ENCODE results near the gene R3HDM2.

The R3HDM2 gene

GRCh38 chr12:57459750-57460467 lies 29.1 kb upstream of the R3HDM2 start, which contains the start of gene GLI1:
Gene GLI1, plus strand, starts transcription at chr12:57459785. Its CDS starts 3,907 bp downstream, at chr12:57463692.
- TF ChIP-seq CTCF (IDR thresholded peaks at IDR 0.05; ENCODE audit: low read length) = no peak
- TF ChIP-seq EZH2 (IDR thresholded peaks at IDR 0.05; ENCODE audit: borderline replicate concordance, low read length) = no peak
- Histone ChIP-seq H3K9me2 (ENCODE audit: low read depth, low read length) (no peaks in the 10 kb centered on the region), H3K9ac (ENCODE audit: low read length) (peak within 1 kb of the TSS; percentile 64), H3K36me3 (ENCODE audit: insufficient read depth, low read length) (no peaks in the 10 kb centered on the region), H3K27ac (ENCODE audit: low read depth, low read length, poor library complexity, severe bottlenecking) (peak within 1 kb of the TSS; percentile 65), H2AFZ (ENCODE audit: low read length) (peak within 1 kb of the TSS; percentile 21; the same call in 1 of the 2 replicates), H3K4me3 (ENCODE audit: low read depth, low read length, poor library complexity, severe bottlenecking) (peak within 1 kb of the TSS; percentile 67), H3K4me1 (ENCODE audit: insufficient read depth, low read length, severe bottlenecking) (peaks cover 36% of the 10 kb centered on the region), H3K79me2 (ENCODE audit: insufficient read depth, low read length) (no peaks in the 10 kb centered on the region), H4K20me1 (ENCODE audit: insufficient read depth, low read length) (no peaks in the 10 kb centered on the region), H3F3A (ENCODE audit: insufficient read depth, low read length) (no peaks in the 10 kb centered on the region), H3K4me2 (ENCODE audit: low read length) (peak within 1 kb of the TSS; percentile 92), H3K27me3 (ENCODE audit: insufficient read depth, low read length) (no peaks in the 10 kb centered on the region; the same call in 1 of the 2 replicates), H3K9me3 (ENCODE audit: low read length) (no peaks in the 10 kb centered on the region)

GRCh38 chr12:57459055-57459749 lies 28.4 kb upstream of the R3HDM2 start:
- Histone ChIP-seq H3K4me3 (ENCODE audit: low read depth, low read length, poor library complexity, severe bottlenecking) (peak overlapping the region; percentile 67), H3K79me2 (ENCODE audit: insufficient read depth, low read length) (no peaks in the 10 kb centered on the region), H3K36me3 (ENCODE audit: insufficient read depth, low read length) (no peaks in the 10 kb centered on the region), H2AFZ (ENCODE audit: low read length) (peak overlapping the region; percentile 21; the same call in 1 of the 2 replicates), H3K4me1 (ENCODE audit: insufficient read depth, low read length, severe bottlenecking) (peaks cover 36% of the 10 kb centered on the region), H3K9me2 (ENCODE audit: low read depth, low read length) (no peaks in the 10 kb centered on the region), H3K27ac (ENCODE audit: low read depth, low read length, poor library complexity, severe bottlenecking) (peak overlapping the region; percentile 65), H3F3A (ENCODE audit: insufficient read depth, low read length) (no peaks in the 10 kb centered on the region), H3K9me3 (ENCODE audit: low read length) (no peaks in the 10 kb centered on the region), H3K27me3 (ENCODE audit: insufficient read depth, low read length) (no peaks in the 10 kb centered on the region), H3K4me2 (ENCODE audit: low read length) (peak overlapping the region; percentile 92), H3K9ac (ENCODE audit: low read length) (peak overlapping the region; percentile 64), H4K20me1 (ENCODE audit: insufficient read depth, low read length) (no peaks in the 10 kb centered on the region)
- TF ChIP-seq EZH2 (IDR thresholded peaks at IDR 0.05; ENCODE audit: borderline replicate concordance, low read length) (no peak), CTCF (IDR thresholded peaks at IDR 0.05; ENCODE audit: low read length) (peak; percentile 97)

GRCh38 chr12:57458665-57459054 lies 27.8 kb upstream of the R3HDM2 start:
- H3K27me3 ChIP-seq (ENCODE audit: insufficient read depth, low read length) = no peaks in the 10 kb centered on the region
- no peaks in the 10 kb centered on the region for H3K36me3 ChIP-seq (ENCODE audit: insufficient read depth, low read length)
- H3K4me3 ChIP-seq (ENCODE audit: low read depth, low read length, poor library complexity, severe bottlenecking) = peak overlapping the region; percentile 67
- peak overlapping the region; percentile 65 for H3K27ac ChIP-seq (ENCODE audit: low read depth, low read length, poor library complexity, severe bottlenecking)
- H3K9ac ChIP-seq (ENCODE audit: low read length) = peak overlapping the region; percentile 64; the same call in 1 of the 2 replicates
- no peaks in the 10 kb centered on the region for H3K9me3 ChIP-seq (ENCODE audit: low read length)
- no peaks in the 10 kb centered on the region for H3F3A ChIP-seq (ENCODE audit: insufficient read depth, low read length)
- no peak overlapping the region for H2AFZ ChIP-seq (ENCODE audit: low read length)
- TF ChIP-seq EZH2 (IDR thresholded peaks at IDR 0.05; ENCODE audit: borderline replicate concordance, low read length) (no peak), CTCF (IDR thresholded peaks at IDR 0.05; ENCODE audit: low read length) (no peak)
- no peaks in the 10 kb centered on the region for H3K9me2 ChIP-seq (ENCODE audit: low read depth, low read length)
- peaks cover 36% of the 10 kb centered on the region for H3K4me1 ChIP-seq (ENCODE audit: insufficient read depth, low read length, severe bottlenecking)
- H3K4me2 ChIP-seq (ENCODE audit: low read length) = peak overlapping the region; percentile 92
- H4K20me1 ChIP-seq (ENCODE audit: insufficient read depth, low read length) = no peaks in the 10 kb centered on the region
- H3K79me2 ChIP-seq (ENCODE audit: insufficient read depth, low read length) = no peaks in the 10 kb centered on the region

Measured in OCI-LY1 (cell line).